Progenitor cell of endocrine pancreas (in vitro differentiated cells): ENCODE measurements around the gene MTHFD2L. TPM values are rescaled to one million over a fixed set of nuclear protein-coding genes. Genes with fewer than 3 reads are reported as not detected.

Experiments used
- DNase-seq: peaks from one replicate; pipeline ENCODE4 v3.0.0; 2021; ENCODE audit warnings: low spot score; ENCODE audit not compliant: unreplicated experiment
- H3K27ac Mint-ChIP-seq: 2 replicates; pipeline ENCODE4 v1.8.0; 2021; ENCODE audit warnings: mild to moderate bottlenecking, moderate library complexity, mixed read lengths
- H3K27me3 Mint-ChIP-seq: 2 replicates; pipeline ENCODE4 v1.8.0; 2021; ENCODE audit warnings: mixed read lengths
- H3K36me3 Mint-ChIP-seq: 2 replicates; pipeline ENCODE4 v1.8.0; 2022; ENCODE audit warnings: mixed read lengths; ENCODE audit not compliant: insufficient read depth
- H3K4me1 Mint-ChIP-seq: 2 replicates; pipeline ENCODE4 v1.8.0; 2021; ENCODE audit warnings: low read depth, mixed read lengths
- H3K4me3 Mint-ChIP-seq: 2 replicates; pipeline ENCODE4 v1.8.0; 2021; ENCODE audit warnings: low read depth, mild to moderate bottlenecking, moderate library complexity, mixed read lengths
- H3K9me3 Mint-ChIP-seq: 2 replicates; pipeline ENCODE4 v1.8.0; 2021; ENCODE audit warnings: low read depth, mixed read lengths
- CTCF ChIP-seq: fragments of 200-600 bp; sonication (generic); IDR thresholded peaks from one replicate; pipeline ENCODE4 v1.5.0; 2021; ENCODE audit warnings: antibody characterized with exemption, mild to moderate bottlenecking; ENCODE audit not compliant: unreplicated experiment
- total RNA-seq: library from RNA; stranded (reverse); gene quantifications from 2 replicates; pipeline ENCODE4 v1.2.1, GENCODE V29; 2021

MTHFD2L gene
- total RNA-seq, 1 donor from 2014 or later = 23.3 TPM

DNA sequence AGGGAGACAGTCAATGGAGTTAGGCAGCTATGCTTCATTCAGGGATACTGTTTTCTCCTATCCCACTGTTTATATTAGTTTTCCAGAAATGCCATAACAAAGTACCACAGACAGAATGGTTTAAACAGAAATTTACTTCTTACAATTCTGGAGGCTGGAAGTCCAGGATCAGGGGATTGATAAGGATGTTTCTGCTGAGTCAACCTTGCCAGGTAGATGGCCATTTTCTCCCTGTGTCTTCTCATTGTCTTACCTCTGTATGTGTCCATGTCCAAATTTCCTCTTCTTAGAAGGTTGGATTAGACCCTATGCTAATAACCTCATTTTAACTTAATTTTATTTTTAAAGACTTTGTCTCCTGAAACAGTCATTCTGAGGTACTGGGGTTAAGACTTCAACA, 129.9 kb downstream of the MTHFD2L start:
- Mint-ChIP-seq H3K36me3 (peaks cover 2% of the 10 kb centered on the region), H3K4me3 (no peak overlapping the region), H3K9me3 (no peaks in the 10 kb centered on the region), H3K27me3 (no peaks in the 10 kb centered on the region), H3K27ac (no peak overlapping the region), H3K4me1 (peaks cover 7% of the 10 kb centered on the region)
- no peak for DNase-seq
- no peak for TF ChIP-seq CTCF

- no peaks in the 10 kb centered on the region for H3K9me3 Mint-ChIP-seq
- DNase-seq = no peak
- no peaks in the 10 kb centered on the region for H3K27me3 Mint-ChIP-seq
- no peak overlapping the region for H3K4me3 Mint-ChIP-seq
- H3K36me3 Mint-ChIP-seq = no peaks in the 10 kb centered on the region
- TF ChIP-seq CTCF = no peak
- no peak overlapping the region for H3K27ac Mint-ChIP-seq
- H3K4me1 Mint-ChIP-seq = peaks cover 2% of the 10 kb centered on the region
Measured at GRCh38 chr4:74291471-74291870, 133.6 kb downstream of the MTHFD2L start.

DNA sequence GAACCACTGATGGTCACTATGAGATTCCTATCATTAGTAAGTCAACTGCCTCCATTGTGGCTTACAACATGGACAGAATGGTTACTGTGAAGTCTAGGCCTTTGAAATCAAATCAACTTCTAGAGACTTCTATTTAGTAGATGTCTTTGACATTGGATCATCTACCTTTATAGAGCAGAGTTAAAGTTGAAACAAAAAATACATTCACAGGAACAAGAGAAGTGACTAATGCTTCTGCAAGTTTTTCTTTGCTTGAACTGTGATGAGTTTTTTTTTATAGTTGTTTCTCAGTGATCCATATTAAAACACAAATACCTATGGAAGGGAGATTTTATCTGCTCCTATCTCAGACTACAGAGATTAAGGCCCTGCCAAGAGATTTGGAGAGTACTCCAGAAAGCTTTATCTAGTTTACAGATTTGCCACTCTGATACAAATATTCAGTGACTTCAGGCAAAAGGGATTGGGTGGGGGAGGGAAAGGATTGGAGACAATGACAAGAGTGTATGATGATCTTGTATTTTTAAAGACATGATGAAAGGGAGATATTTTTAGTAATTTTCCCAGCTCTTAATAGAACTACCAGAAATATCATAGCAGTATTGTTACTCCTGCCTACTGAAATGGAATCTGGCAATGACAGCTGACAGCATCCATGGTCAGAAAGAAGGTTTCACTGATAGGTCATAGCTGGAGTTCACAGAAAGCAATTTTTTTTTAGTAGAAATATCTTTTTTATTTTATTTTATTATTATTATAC, 134.4 kb downstream of the MTHFD2L start:
- no peak for DNase-seq
- no peaks in the 10 kb centered on the region for H3K36me3 Mint-ChIP-seq
- H3K4me3 Mint-ChIP-seq = no peak overlapping the region
- no peak overlapping the region for H3K27ac Mint-ChIP-seq
- H3K4me1 Mint-ChIP-seq = no peaks in the 10 kb centered on the region
- TF ChIP-seq CTCF = no peak
- no peaks in the 10 kb centered on the region for H3K9me3 Mint-ChIP-seq
- no peaks in the 10 kb centered on the region for H3K27me3 Mint-ChIP-seq

- TF ChIP-seq CTCF = no peak
- H3K27ac Mint-ChIP-seq = no peak overlapping the region
- no peaks in the 10 kb centered on the region for H3K9me3 Mint-ChIP-seq
- DNase-seq = no peak
- H3K27me3 Mint-ChIP-seq = no peaks in the 10 kb centered on the region
- no peak overlapping the region for H3K4me3 Mint-ChIP-seq
- no peaks in the 10 kb centered on the region for H3K36me3 Mint-ChIP-seq
- H3K4me1 Mint-ChIP-seq = no peaks in the 10 kb centered on the region
Measured at GRCh38 chr4:74293558-74293957, 135.6 kb downstream of the MTHFD2L start.

DNA sequence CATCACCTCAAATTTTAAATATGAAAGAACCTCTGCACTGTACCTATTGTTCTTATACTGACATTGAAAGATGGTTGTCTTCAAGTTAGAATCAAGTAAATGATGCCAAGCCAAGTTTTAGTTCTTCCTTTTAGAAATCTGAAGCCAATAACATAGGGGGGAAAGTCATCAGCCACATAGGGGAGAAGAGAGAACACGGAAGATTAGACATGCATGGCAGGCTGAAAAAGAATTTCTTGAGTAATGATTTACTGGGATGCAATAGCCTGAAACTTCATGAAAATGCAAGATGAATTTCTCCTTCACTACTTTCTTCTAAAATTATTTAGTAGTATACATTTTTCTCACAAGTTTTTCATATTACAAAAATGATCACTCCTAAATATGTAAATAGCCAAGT, 136.8 kb downstream of the MTHFD2L start:
- Mint-ChIP-seq H3K27ac (no peak overlapping the region), H3K9me3 (no peaks in the 10 kb centered on the region), H3K36me3 (no peaks in the 10 kb centered on the region), H3K27me3 (no peaks in the 10 kb centered on the region), H3K4me1 (no peaks in the 10 kb centered on the region), H3K4me3 (no peak overlapping the region)
- TF ChIP-seq CTCF = no peak
- DNase-seq = no peak
